ENCODE results near the gene RELT. TPM values are rescaled to one million over a fixed set of nuclear protein-coding genes. Genes with fewer than 3 reads are reported as not detected.

RELT gene
- total and polyA plus RNA-seq, 2 of the 13 experiments (the other 11 are each of a cell fraction or from before 2014, with no cell fraction given): 2.5 to 4.7 TPM

- no peak for TF ChIP-seq HNF1A (IDR thresholded peaks at IDR 0.05; ENCODE audit: low read depth)
- no peak for TF ChIP-seq HNF1A (CRISPR knock-in tag; IDR thresholded peaks at IDR 0.05; ENCODE audit: borderline replicate concordance)
- TF ChIP-seq ZFP36L1 (CRISPR knock-in tag; IDR thresholded peaks at IDR 0.05): peak; percentile 43; the same call in 1 of the 2 replicates
- peak; percentile 53; the same call in 1 of the 2 replicates for TF ChIP-seq MYC (CRISPR knock-in tag; IDR thresholded peaks at IDR 0.05; ENCODE audit: borderline replicate concordance)
- TF ChIP-seq RAD21 (CRISPR knock-in tag; IDR thresholded peaks at IDR 0.05): peak; percentile 88
- peak; percentile 56; the same call in 1 of the 2 replicates for TF ChIP-seq ZSCAN25 (CRISPR knock-in tag; IDR thresholded peaks at IDR 0.05)
- TF ChIP-seq THAP11 (CRISPR knock-in tag; IDR thresholded peaks at IDR 0.05): 0 out of 2 replicates have a peak, but pooled peaks have one; percentile 19
- TF ChIP-seq ZNF784 (CRISPR knock-in tag; IDR thresholded peaks at IDR 0.05; ENCODE audit: borderline replicate concordance): no peak
- TF ChIP-seq MATR3 (CRISPR knock-in tag; IDR thresholded peaks at IDR 0.05): no peak
Observed at GRCh38 chr11:73335204-73335923, 40.8 kb upstream of the RELT start (continued).
